ENCODE data around the gene LBX1. TPM values are rescaled to one million over a fixed set of nuclear protein-coding genes. Genes with fewer than 3 reads are reported as not detected.

The LBX1 gene
- total and polyA plus RNA-seq, 7 donors: not detected

DNA sequence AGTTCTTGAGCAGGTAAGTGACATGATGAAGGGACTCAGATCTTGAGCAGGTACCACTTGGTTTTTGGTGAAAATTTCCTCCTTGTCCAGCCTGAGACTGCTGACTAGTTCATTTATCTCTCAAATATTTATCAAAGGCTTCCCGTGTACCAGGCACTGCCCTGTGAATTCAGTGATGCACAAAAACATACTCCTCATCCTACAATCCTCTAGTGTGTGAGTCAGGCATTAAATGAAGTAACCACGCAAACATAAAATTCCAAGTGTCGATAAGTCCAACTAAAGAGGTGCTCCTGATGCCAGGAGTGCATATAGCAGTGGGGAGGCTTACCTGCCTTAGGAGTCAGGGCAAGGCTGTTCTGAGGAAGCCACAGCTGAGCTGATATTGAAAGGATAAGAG is 41.5 kb upstream of the LBX1 start:
- Histone ChIP-seq H3K36me3 (no peaks in the 10 kb centered on the region), H3K4me3 (no peak overlapping the region), H3K4me1 (no peaks in the 10 kb centered on the region), H3K27ac (no peak overlapping the region), H3K27me3 (peaks cover 0 to 27% (median 5%) of the 10 kb centered on the region in 3 donors), H3K9me3 (no peaks in the 10 kb centered on the region)
- TF ChIP-seq POLR2AphosphoS5 (IDR thresholded peaks at IDR 0.05): no peak
- TF ChIP-seq EP300 (IDR thresholded peaks at IDR 0.05): no peak
- TF ChIP-seq, protein P1, sequence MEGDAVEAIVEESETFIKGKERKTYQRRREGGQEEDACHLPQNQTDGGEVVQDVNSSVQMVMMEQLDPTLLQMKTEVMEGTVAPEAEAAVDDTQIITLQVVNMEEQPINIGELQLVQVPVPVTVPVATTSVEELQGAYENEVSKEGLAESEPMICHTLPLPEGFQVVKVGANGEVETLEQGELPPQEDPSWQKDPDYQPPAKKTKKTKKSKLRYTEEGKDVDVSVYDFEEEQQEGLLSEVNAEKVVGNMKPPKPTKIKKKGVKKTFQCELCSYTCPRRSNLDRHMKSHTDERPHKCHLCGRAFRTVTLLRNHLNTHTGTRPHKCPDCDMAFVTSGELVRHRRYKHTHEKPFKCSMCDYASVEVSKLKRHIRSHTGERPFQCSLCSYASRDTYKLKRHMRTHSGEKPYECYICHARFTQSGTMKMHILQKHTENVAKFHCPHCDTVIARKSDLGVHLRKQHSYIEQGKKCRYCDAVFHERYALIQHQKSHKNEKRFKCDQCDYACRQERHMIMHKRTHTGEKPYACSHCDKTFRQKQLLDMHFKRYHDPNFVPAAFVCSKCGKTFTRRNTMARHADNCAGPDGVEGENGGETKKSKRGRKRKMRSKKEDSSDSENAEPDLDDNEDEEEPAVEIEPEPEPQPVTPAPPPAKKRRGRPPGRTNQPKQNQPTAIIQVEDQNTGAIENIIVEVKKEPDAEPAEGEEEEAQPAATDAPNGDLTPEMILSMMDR (IDR thresholded peaks at IDR 0.05): no peak
- intact Hi-C loops (cut with DNase I): no loop called here
- DNase-seq: no peak
- WGBS, 2 donors: 69 to 78% methylated on average over 3 of the region's 3 CpGs

DNA sequence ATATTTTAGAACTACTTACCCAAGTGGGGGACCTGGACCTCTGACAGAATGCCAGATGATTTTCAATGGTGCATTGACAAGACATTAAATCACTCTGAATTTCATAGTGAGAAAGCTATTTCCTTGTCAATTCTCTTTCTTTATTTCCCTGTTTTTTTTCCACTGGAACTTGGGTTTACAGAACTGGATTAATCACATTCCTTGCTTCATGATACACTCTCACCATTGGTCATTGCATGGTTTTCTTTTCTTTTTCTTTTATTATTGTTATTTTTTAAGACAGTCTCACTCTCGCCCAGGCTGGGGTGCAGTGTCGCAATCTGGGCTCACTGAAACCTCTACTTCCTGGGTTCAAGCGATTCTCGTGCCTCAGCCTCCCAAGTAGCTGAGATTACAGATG is 38.5 kb upstream of the LBX1 start:
- no peak overlapping the region for H3K27ac ChIP-seq
- H3K36me3 ChIP-seq: no peaks in the 10 kb centered on the region
- WGBS, 2 donors: 83 to 86% methylated on average over 4 of the region's 4 CpGs
- H3K4me3 ChIP-seq: no peak overlapping the region
- peaks cover 0 to 46% (median 10%) of the 10 kb centered on the region in 3 donors for H3K27me3 ChIP-seq
- TF ChIP-seq POLR2A (IDR thresholded peaks at IDR 0.05): no peak
- TF ChIP-seq EP300 (IDR thresholded peaks at IDR 0.05): no peak
- TF ChIP-seq, protein P1 (IDR thresholded peaks at IDR 0.05): no peak
- TF ChIP-seq POLR2AphosphoS5 (IDR thresholded peaks at IDR 0.05): no peak
- H3K9me3 ChIP-seq: no peaks in the 10 kb centered on the region
- H3K4me1 ChIP-seq: no peaks in the 10 kb centered on the region
- no peak for DNase-seq
- intact Hi-C loops (cut with DNase I): no loop called here

DNA sequence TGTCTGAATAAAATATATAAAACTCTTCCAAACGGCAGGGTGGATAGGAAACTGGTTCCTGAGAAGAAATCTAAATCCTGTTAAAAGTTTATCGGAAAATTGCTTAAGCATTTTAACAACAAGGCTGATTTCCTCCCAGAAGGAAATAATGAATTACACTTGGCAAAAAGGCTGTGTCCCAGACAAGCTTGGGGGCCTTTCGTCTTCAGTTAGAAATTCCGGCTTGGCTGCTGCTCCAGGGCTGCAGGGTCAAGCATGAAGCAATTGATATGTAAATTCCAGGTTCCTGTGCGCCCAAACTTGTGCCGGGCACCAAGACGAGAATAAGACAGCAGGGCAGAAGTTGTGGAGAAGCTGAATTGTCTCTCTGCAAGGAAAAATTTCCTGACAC is 38.0 kb upstream of the LBX1 start:
- 74 to 85% methylated on average over 7 of the region's 7 CpGs for WGBS, 2 donors
- intact Hi-C loops (cut with DNase I): no loop called here
- Histone ChIP-seq H3K36me3 (no peaks in the 10 kb centered on the region), H3K4me1 (no peaks in the 10 kb centered on the region), H3K9me3 (no peaks in the 10 kb centered on the region), H3K27ac (no peak overlapping the region), H3K27me3 (peaks cover 0 to 47% (median 5%) of the 10 kb centered on the region in 3 donors), H3K4me3 (no peak overlapping the region)
- no peak for DNase-seq
- TF ChIP-seq EP300 (IDR thresholded peaks at IDR 0.05) (no peak), POLR2A (IDR thresholded peaks at IDR 0.05) (no peak), POLR2AphosphoS5 (IDR thresholded peaks at IDR 0.05) (no peak)
- TF ChIP-seq, protein P1 (IDR thresholded peaks at IDR 0.05): no peak

DNA sequence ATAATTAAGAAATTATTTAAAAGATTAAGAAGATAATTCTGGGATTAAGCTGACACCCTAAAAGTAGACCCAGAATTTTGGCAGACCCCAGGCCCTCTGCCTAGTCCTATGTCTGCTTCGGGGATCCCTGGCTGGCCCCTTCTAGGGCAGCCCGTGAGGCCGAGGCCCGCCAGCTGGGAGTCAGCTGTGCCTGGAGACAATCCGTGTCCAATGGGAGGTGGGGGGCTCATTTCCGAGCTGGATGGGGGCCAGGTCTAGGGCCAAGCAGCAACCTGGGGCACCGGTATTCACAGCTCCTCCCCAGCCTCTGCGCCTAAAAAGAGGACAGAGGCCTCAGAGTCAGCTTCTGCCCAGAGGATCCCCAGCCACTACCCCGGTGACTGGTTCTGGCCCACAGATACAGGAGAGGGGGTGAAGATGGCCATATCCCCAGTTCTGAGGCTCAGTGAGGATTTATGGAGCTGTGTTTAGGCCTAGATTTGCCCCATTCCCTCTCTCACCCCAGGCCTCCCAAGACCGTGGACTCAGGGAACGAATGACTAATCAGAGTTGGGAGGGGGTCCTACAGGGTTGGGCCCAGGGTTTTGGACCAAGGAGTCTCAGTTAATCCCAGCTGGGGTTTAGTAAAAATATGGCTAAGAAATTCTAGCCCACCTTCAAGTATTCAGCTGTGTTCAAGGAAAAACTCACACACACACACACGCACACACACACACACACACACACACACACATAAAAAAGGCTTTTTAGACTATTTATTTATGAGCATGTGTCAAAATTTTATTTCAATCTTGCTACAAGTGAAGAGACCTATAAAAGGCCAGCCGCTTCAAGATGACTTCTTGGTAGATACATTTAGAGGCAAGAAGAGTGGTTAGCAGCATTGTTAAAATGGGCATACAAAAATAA is 37.4 kb upstream of the LBX1 start:
- H3K36me3 ChIP-seq: no peaks in the 10 kb centered on the region
- no peak for DNase-seq
- intact Hi-C loops (cut with DNase I): no loop called here
- H3K27me3 ChIP-seq: peaks cover 0 to 47% (median 6%) of the 10 kb centered on the region in 3 donors
- no peaks in the 10 kb centered on the region for H3K9me3 ChIP-seq
- H3K4me1 ChIP-seq: no peaks in the 10 kb centered on the region
- TF ChIP-seq, protein P1 (IDR thresholded peaks at IDR 0.05): no peak
- TF ChIP-seq POLR2A (IDR thresholded peaks at IDR 0.05) (no peak), EP300 (IDR thresholded peaks at IDR 0.05) (no peak), POLR2AphosphoS5 (IDR thresholded peaks at IDR 0.05) (no peak)
- no peak overlapping the region for H3K27ac ChIP-seq
- WGBS, 2 donors: 79 to 82% methylated on average over 13 of the region's 13 CpGs
- no peak overlapping the region for H3K4me3 ChIP-seq

Data from sigmoid colon (tissue), 7 donors.